HK-2 (cell line): ENCODE measurements around the gene MAPK8IP1.
A peak's percentile ranks its signal among the peaks of the same experiment; 100 is the strongest.
"Not testable (repeated sequence)": the region's sequence is repeated elsewhere in the genome, so short reads cannot be mapped to it uniquely, and the experiment has no call there.

Source experiments
- DNase-seq: peaks from one replicate; pipeline ENCODE4 v3.0.0-alpha.2; 2018; ENCODE audit not compliant: unreplicated experiment

MAPK8IP1 gene

DNA sequence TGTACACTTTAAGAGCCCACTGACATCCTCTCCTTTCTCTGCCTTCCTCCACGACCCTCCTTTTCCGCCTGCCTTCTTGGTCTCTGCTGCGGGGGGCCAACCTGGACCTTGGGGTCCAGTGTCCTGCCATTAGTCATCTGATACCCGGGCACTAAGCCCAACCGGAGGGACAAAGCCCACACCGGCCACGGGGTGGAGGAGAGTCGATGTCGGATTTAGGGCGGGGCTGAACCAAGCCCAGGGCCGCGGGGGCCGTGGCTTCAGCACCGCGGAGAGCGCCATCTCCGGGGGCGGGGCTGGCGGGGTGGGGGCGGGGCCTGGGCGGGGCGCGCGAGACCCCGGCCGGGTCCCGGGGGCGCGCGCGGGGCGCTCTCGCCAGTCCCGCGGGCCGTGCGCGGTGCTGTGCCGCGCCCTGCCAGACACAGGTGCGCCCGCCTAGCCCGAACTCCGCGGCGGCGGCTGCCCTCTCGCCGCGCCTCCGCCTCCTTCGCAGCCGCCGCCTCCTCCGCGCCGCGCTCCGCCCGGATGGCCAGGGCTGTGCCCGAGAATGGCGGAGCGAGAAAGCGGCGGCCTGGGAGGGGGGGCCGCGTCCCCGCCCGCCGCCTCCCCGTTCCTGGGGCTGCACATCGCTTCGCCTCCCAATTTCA is at the start of gene MAPK8IP1:
Gene MAPK8IP1, plus strand, starts transcription at position 378 of the 647 bp plus-strand sequence. Its CDS starts 170 bp downstream, at position 548.
- DNase-seq = peak; percentile 53

DNA sequence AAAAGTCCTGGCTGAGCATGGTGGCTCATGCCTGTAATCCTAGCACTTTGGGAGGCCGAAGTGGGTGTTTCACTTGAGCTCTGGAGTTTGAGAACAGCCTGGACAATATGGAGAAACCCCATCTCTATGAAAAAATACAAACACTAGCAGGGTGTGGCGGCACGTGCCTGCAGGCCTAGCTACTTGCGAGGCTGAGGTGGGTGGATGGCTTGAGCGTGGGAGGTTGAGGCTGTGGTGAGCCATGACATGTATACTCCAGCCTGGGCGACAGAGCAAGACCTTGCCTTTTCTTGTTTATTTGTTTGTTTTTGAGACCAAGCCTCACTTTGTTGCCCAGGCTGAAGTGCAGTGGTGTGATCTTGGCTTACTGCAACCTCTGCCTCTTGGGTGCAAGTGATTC is 46.2 kb upstream of the MAPK8IP1 start:
- no peak for DNase-seq

DNA sequence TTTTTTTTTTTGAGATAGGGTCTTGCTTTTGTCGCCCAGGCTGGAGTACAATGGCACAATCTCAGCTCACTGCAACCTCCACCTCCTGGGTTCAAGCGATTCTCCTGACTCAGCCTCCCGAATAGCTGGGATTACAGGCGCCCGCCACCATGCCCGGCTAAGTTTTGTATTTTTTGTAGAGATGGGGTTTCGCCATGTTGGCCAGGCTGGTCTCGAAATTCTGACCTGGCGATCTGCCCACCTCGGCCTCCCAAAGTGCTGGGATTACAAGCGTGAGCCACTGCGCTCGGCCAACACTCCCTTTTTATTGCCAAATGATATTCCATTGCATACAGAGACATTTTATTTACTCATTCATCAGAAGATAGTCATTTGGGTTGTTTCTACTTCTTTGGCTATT is 45.2 kb upstream of the MAPK8IP1 start:
- DNase-seq = not testable (repeated sequence)

DNA sequence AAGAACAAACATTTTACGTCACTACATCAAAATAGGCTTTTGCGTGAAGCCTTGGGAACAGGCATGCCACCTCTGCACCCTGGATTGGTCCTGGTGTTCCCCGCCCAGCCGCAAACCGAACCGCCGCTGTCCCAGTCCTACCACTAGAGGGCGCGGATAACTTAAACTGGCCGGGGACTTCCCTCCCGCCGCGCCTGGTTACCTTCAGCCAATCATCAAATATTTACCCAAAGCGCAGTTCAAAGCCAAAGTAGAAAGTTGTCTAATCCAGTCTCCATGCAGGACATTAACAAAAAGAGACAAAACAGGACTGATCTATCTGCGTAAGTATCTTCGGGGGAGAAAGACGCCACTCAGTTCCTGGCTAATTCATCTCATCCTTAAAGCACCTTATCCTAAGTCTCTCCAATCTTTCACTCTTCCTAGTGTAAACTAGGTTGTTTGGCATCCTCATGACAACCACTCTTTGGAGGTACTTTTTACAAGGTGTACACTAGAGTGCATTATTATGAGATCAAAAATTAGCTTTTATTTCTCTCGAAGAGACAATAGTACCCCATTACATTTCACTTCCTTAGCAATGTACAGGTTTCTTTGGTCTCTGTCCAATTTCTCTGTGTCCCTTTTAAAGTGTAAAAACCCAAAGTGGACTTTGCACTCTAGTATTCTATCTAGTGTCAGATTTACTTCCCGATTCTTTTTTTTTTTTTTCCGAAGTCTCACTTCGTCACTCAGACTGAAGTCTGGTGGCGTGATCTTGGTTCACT is 42.1 kb upstream of the MAPK8IP1 start:
- DNase-seq = peak; percentile 82

DNA sequence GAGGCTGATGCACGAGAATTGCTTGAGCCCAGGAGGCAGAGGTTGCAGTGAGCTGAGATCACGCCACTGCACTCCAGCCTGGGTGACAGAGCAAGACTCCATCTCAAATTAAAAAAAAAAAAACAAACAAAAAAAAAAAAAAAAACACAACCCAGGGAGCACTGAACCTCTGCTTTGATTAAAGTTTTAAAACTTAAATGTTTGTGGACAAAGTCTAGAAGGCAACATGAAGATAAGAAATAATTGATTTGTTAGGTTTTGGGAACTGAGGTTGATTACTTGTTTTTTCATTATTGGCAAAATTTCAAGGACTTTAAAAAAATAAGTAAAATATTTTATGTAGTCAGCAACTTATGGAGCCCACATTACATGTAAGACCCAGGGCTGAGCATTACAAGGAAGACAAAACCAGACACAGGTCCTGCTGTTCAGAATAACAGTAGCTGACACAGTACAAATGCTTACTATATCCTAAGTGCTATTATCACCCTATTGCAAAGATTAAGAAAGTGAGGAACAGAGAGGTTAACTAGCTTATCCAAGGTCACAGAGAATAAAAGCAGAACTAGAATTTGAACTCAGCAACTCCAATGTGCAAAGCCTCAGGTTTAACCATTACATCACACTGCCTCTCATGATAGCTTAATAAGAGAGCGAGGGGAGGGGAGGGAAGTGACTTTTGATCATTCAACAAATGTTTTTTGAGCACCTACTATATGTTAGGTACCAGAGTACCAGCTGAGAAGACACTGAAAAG is 40.5 kb upstream of the MAPK8IP1 start:
- DNase-seq = no peak

DNA sequence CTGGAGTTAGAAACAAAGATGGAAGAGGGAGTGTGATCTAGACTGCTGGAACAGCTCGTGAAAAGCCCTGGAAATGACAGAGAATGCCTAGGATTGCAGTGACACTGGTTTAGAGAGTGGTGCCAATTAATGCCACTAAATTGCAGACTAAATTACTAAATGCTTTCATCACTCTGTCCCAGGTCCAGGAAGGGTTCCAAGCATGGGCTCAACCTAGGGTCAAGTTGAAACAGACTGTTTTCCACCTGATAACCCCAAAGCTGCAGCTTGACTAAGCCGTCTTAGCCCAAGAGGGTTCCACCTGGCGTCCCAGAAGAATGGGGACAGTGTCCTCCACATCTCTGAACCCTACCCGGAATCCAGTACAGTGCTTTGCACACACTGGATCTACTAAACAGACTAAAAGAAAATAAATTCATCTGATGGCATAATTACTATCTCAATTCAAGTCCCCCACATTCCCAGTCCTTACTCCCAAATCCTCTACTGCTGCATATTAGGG is 39.2 kb upstream of the MAPK8IP1 start:
- no peak for DNase-seq

DNA sequence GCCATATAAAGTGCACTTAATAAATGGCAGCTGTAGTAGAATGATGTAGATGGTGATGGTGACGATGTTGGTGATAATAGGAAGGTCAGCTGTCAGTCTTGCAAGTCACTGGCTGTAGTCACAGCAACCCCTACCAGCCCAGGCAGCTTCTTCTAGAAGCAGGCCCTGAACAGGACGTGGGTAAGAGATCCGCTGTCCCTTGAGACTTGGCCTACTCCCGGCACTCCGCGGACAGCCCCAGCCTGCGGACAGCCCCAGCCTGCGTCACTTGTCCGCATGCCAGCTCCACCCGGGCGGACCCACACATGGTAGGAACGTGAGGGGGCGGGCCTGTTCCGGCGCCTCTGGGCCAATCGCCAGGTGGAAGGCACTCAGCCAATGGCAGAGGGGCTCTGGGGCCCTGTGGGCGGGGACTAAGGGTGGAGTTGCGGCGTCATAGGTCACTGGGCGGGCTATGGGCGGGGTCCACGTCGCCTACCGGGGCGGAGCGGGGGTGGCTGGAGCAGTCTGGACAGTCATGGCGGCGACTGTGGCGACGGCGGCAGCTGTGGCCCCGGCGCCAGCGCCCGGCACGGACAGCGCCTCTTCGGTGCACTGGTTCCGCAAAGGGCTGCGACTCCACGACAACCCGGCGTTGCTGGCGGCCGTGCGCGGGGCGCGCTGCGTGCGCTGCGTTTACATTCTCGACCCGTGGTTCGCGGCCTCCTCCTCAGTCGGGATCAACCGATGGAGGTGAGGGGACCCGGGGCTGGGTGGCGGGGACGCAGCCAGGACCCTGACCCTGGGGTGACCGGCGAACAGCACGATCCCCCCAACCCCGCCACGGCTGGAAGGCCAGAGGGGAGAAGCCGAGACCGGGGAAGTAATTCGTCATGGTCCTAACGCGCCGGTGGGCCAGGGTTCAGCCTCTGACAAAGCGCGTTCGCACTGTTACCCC is 38.2 kb upstream of the MAPK8IP1 start, which contains the start of gene CRY2:
Gene CRY2, plus strand, starts transcription at position 502 of the 937 bp plus-strand sequence. Its CDS starts 16 bp downstream, at position 518.
- DNase-seq = peak; percentile 98

DNA sequence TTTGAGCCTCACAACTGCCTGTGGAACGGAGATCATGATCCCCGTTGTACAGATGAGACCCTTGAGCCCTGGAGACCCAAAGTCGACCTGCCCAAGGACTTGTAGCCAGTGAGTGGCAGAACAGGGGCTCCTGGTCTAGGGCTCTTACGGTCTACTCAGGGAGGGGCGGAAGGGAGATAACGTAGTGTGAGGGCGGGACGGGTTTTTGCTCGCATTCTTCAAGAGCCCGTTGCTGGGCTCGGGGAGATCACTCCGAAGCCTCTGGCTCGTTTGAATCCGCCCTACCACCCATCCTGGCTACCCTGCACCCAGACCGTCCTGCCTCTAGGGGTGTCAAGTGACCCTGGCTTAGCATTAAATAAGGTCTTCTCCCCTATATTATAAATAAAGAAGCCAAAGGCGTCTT is 37.5 kb upstream of the MAPK8IP1 start:
- DNase-seq = peak; percentile 39

DNA sequence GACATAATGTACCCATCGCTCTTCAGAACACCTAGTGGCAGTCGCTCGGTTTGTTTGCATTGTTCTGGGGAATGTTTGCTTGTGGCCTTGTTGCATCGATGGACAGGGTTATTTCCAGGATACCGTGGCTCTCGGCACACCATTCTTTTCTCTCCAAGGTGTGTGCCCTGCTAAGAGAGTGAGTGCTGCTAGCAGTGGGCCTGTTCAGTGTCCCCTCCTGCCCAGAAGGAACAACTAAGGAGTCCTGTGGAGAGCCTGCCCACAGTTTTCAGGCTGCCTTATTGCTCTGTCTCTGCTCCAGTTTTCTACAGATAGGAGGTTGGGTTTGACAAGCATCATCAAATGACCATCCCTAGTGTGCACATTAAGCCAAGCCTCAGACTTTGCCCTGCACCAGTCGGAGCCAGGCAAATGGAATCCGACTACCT is 36.8 kb upstream of the MAPK8IP1 start:
- no peak for DNase-seq

DNA sequence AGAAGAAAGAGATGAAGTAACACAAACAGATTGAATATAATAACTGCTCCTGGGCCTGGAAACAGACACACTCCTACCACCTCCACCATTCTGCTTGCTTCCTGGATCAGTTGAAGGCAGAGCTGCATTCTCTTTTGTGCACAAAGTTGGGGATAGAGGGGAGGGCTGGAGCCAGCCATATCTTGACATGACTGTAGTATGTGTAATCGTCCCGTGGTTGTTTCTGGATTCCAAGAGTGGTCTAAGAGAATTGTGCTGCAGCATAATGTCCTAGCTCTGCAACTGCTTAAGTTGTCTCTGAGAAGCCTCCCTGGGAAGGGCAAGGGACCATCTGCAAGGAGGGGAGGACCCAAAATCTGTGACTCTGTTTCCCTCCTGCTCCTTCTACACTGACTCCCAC is 35.0 kb upstream of the MAPK8IP1 start:
- no peak for DNase-seq

DNA sequence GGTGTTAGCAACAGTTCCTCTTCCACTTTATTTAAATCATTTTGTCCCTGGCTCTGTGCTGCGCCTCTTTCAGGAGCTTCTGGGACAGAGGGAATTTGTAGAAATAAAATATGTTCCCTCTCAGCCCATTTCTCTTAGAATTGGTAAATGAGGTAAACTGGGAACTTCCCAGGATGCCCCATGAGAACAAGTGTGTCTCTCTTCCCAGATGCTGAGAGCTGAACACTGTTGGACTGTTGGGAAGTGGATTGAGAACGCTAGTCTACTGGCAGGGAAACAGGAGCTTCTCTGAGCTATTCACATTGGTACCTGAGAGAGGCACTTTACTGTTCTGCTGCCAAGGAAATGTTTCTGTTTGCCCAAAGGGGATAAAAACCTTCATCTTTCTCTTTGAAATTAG is 34.2 kb upstream of the MAPK8IP1 start:
- no peak for DNase-seq

DNA sequence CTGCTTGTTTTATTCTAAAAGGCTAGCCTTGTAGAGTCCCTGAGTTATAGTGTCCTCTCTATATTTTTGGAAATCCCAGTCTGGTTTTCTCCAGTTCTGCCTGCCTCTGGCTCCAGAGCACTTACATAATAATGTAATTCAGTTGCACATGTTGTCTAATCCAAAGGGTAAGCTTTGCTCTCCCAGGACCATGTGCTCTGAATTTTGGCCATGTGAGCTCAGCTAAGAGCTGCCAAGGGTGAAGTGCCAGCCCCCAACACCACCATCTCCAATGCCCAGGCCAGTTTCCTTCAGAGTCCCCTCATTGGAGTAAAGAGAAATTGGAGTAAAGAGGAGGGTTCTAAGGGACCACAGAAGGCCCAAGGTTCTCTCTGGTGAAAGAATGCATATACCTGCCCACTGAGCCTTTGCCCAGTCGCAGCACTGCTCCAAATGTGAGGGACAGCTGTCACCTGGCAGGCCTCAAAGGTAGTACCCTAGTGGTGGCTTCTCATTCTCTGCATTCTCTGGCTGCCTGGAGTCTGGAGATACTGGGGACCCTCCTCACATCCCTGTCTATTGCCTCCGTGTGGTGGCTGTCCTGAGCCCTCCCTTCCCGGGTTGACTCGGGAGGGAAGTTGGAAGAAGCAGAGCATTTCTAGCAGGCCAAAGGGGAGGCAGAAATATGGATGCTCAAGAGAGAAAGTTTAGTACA is 33.3 kb upstream of the MAPK8IP1 start:
- DNase-seq = no peak

DNA sequence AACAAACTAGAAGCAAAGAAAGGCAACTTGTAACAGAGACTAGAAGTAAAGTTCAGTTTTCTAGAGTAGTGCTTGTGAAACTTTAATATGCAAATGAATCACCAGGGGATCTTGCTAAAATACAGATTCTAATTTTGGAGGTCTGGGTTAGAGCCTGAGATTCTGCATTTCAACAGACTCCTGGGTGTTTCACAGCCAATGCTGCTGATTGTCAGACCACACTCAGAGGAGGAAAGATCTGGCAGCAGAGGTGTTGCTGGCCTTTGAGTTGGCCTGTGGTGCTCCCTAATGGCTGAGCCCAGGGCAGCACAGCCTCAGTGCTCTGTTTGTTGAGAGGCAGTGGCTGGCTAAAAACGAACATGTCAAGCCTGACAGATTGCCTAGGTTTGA is 32.7 kb upstream of the MAPK8IP1 start:
- DNase-seq = no peak

DNA sequence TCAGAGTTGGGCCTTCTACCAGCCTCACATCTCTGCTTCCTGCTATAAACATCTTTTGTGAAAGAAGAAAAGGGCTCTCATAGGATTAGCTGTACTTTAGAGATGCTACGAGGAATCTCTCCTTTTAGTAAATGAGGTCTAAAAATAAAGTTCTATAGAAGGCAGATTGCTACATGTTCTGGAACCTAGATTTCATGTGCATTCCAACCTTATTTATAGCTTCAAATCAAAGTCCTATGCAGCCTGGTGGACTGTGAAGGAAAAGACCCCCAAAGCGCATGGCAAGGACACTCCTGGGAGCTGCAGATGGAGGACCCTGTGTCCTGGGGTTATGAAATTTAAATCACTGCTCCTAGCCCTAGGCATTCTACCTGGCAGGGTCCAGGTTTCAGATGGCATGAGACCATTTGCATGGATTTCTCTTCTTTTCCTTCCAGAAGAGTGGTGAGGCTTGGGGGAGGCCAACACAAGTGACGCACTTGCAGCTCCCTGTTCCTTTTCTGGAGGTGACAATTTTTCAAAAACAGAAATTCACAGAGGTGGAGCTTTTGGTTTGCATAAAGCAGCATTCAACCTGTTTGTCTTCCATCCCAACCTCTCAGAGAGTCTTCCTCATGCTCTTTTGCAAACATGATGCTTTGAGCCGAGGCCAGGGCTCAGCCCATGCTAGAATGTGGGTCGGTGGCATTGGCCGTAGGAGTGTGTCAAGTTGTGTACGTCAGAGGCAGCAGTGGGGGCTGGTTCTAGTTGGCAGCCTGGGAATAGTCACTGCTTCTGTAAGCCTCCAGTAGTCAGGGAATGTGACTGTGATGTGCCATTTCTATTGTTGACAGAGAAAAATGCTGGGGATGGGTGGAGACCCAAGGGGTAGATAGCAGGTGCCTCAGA is 31.9 kb upstream of the MAPK8IP1 start:
- DNase-seq = no peak

DNA sequence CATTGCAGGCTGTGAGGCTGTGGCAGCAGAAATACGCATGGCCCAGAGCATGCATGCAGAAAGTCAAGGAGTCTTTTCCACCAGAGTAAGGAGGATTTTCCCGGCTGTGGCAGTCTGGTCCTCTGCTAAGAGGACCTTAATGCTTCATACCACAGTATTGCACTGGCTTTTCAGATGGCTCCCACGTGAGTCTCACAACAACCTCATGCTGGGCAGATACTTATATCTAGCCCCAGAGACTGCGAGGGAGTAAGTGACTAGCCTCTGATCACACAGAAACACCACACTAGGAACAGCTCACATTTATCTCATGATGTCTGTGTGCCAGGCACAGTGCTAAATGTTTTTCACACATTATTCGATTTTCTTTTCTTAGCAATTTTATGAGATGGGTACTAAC is 30.1 kb upstream of the MAPK8IP1 start:
- no peak for DNase-seq

DNA sequence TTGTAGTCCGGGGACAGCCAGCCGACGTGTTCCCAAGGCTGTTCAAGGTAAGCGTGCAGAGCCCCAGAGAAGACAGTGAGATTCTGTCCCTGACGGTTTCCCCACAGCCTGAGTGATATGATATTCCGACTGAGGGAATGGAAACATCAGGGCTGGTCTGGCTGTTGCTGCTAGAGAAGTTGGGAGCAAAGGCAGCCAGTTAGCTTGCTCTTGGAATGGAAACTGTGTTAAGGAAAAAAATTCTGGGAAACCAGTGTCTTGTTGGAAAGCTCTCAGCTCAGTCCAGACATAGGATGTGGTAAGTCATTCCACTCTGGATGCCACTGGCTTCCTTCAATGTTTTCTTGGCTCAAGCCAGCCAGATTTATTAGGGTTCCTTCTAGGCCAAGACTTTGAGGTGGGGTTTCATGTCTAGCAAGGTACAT is 29.4 kb upstream of the MAPK8IP1 start:
- no peak for DNase-seq

DNA sequence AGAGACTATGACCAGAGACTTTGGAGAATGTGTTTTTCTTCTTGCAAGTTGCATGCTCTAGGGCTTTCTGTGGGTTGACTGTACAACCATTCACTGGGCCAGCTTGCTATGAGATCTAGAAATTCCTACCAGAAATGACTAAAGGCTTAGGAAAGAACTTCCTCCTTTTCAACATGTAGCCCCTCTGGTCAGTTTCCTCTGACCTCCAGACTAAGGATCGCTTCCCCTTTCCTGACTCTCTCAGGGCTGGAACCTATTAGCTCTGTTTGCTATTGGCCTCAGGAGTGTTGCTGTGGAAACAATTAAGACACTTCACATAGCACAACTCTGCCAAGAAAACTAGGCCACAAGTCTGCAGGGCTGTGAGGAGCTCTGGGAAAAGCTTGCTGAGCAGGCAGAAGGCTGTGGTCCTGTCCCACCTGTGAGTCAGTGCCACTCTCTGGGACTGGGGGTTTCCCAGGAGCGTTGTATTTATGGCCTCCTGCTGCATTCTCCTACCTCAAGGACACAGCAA is 27.4 kb upstream of the MAPK8IP1 start:
- DNase-seq = peak; percentile 67

DNA sequence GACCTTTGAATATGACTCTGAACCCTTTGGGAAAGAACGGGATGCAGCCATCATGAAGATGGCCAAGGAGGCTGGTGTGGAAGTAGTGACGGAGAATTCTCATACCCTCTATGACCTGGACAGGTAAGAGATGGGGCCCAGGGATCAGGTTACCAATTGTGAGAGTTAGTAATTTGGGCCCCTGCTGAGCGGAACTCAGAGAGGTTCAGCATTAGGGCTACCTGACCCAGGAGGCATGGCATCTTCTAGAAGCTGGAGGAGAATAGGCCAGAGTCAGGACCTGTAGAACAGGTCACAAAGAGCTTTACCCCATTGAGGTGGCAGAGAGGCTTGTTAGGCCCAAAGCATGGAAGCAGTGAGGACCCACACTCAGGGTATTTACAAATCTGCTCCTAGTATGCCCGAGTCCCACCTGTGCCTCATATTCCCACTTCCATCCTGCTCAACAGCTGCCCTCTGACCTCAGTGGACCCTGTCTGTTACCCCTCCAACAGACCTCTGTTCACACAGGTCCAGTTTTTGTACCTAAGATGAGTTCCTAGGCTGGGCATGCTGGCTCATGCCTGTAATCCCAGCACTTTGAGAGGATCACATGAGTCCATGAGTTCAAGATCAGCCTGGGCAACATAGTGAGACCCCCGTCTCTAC is 26.6 kb upstream of the MAPK8IP1 start:
- no peak for DNase-seq

DNA sequence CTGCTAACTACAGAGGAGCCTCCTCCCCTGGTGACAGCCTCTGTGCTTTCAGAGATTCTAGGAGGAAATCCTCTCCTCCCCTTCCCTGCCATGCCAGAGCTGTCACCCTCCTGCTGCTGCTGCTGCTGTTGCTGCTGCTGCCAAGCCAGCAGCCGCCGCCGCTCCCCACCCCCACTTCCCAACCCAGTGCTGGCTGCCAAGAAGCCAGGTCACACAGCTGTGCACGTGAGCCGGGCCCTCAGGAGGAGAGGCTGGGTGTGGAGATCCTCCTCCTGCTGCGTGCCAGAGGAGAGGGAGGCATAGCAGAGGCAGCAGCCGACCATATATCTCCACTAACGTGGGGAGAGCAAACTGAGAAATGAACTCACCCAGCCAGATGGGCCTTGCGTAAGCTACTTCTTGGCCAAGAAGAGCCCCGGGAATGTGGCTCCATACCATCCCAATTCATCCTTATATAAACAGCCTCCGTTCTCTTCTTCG is 25.8 kb upstream of the MAPK8IP1 start:
- peak; percentile 59 for DNase-seq
